Activated CD8-positive, alpha-beta T cell treated with anti-CD3 and anti-CD28 coated beads for 36 hours (primary cell): ENCODE data around the gene ERP27. TPM values are rescaled to one million over a fixed set of nuclear protein-coding genes. Genes with fewer than 3 reads are reported as not detected.

Source experiments
- ATAC-seq: fragments of 200-7000 bp; cut with Tn5 transposase; one replicate; pipeline ENCODE4 v1.10.0; 2021; ENCODE audit warnings: mild to moderate bottlenecking, moderate library complexity
- CTCF ChIA-PET: fragments of 350-600 bp; sonication (Branson Sonifier 250); formaldehyde crosslinking; loops from one replicate; lab custom pipeline; 2021; ENCODE audit warnings: antibody characterized with exemption; lab: Charles Lee
- POLR2A ChIA-PET: fragments of 350-600 bp; sonication (Branson Sonifier 250); formaldehyde crosslinking; loops from one replicate; lab custom pipeline; 2021; ENCODE audit warnings: antibody characterized with exemption; lab: Charles Lee
- DNase-seq: peaks from one replicate; pipeline ENCODE4 v3.0.0-alpha.2; 2020
- H3K27ac Mint-ChIP-seq: one replicate; pipeline ENCODE4 v1.8.0; 2021; ENCODE audit warnings: mild to moderate bottlenecking, mixed read lengths
- H3K27me3 Mint-ChIP-seq: one replicate; pipeline ENCODE4 v1.8.0; 2021; ENCODE audit warnings: mixed read lengths
- H3K36me3 Mint-ChIP-seq: one replicate; pipeline ENCODE4 v1.8.0; 2021; ENCODE audit warnings: low read depth, mixed read lengths
- H3K4me1 Mint-ChIP-seq: one replicate; pipeline ENCODE4 v1.8.0; 2021; ENCODE audit warnings: low read depth, mixed read lengths
- H3K4me3 Mint-ChIP-seq: one replicate; pipeline ENCODE4 v1.8.0; 2021; ENCODE audit warnings: mild to moderate bottlenecking, moderate library complexity, mixed read lengths
- H3K9me3 Mint-ChIP-seq: one replicate; pipeline ENCODE4 v1.8.0; 2021; ENCODE audit warnings: mixed read lengths
- intact Hi-C: fragments of 100-400 bp; cut with micrococcal nuclease; formaldehyde crosslinking; loops from one replicate; pipeline ENCODE4 v1.10.0; 2022
- total RNA-seq, 2 experiments: library from RNA; stranded (reverse); gene quantifications; one replicate each; pipeline ENCODE4 v1.2.3, GENCODE V29; 2021
- TF ChIP-seq, protein P1 (sequence below): fragments of 200-600 bp; IDR thresholded peaks from one replicate; pipeline ENCODE4 v1.8.0; 2022; ENCODE audit warnings: antibody characterized with exemption, mild to moderate bottlenecking

Gene ERP27
- total RNA-seq = 1 to 10 TPM; 2.3 to 3.4 TPM

DNA sequence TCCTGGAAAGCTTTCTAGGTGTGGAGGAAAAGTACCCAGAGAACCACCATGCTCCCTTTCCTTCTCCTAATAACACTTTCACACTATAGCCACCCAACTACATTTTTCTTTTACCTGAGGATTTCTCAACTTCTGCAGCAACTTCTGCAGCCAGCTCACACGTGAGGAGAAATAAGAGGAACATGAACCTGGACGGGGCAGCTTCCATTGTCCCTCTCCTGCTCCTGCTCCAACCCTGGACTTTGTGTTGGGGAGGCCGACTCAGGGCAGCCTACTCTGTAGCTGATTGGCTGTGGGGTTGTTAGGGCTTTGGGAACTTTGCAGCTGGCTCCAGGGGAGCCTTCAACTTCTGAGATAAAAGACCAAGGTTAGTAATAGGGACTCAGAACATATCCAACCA is at the start of gene ERP27:
ERP27 (minus strand) TSS at position 237 of the 400 bp plus-strand sequence; CDS start at position 208, 29 bp downstream.
- DNase-seq (no peak), ATAC-seq (no peak)
- peaks cover 50% of the 10 kb centered on the region for H3K4me1 Mint-ChIP-seq
- no peak within 1 kb of the TSS for H3K4me3 Mint-ChIP-seq
- CTCF ChIA-PET = interaction anchor here (0.8 to 2.7 kb wide), 13 partner anchors 10 to 283 kb away, joined by 3 to 14 read pairs (median 4); partner anchors contain the start of gene RERG
- POLR2A ChIA-PET = interaction anchor here (0.7 to 2.0 kb wide), 5 partner anchors 10 to 21 kb away, joined by 3 to 9 read pairs (median 5); no protein-coding TSS in a partner anchor
- intact Hi-C loops = no loop called here
- TF ChIP-seq, protein P1, sequence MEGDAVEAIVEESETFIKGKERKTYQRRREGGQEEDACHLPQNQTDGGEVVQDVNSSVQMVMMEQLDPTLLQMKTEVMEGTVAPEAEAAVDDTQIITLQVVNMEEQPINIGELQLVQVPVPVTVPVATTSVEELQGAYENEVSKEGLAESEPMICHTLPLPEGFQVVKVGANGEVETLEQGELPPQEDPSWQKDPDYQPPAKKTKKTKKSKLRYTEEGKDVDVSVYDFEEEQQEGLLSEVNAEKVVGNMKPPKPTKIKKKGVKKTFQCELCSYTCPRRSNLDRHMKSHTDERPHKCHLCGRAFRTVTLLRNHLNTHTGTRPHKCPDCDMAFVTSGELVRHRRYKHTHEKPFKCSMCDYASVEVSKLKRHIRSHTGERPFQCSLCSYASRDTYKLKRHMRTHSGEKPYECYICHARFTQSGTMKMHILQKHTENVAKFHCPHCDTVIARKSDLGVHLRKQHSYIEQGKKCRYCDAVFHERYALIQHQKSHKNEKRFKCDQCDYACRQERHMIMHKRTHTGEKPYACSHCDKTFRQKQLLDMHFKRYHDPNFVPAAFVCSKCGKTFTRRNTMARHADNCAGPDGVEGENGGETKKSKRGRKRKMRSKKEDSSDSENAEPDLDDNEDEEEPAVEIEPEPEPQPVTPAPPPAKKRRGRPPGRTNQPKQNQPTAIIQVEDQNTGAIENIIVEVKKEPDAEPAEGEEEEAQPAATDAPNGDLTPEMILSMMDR = no peak
- peak within 1 kb of the TSS; percentile 66 for H3K27ac Mint-ChIP-seq
- H3K9me3 Mint-ChIP-seq = peaks cover 5% of the 10 kb centered on the region
- H3K27me3 Mint-ChIP-seq = no peaks in the 10 kb centered on the region
- H3K36me3 Mint-ChIP-seq = peaks cover 72% of the 10 kb centered on the region

DNA sequence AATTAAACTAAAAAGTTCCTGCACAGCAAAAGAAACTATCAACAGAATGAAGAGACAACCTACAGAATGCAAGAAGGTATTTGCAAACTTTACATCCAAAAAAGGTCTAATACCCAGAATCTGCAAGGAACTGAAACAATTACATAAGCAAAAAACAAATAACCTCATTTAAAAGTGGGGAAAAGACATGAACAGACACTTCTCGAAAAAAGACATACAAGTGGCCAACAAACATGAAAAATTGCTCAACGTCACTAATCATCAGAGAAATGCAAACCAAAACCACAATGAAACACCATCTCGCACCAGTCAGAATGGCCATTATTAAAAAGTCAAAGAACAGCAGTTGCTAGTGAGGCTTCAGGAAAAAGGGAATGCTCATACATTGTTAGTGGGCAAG is 49.7 kb upstream of the ERP27 start:
- no peak overlapping the region for H3K4me3 Mint-ChIP-seq
- H3K36me3 Mint-ChIP-seq = no peaks in the 10 kb centered on the region
- CTCF ChIA-PET = no interaction called here
- DNase-seq (no peak), ATAC-seq (no peak)
- H3K27me3 Mint-ChIP-seq = no peaks in the 10 kb centered on the region
- intact Hi-C loops = no loop called here
- peaks cover 10% of the 10 kb centered on the region for H3K9me3 Mint-ChIP-seq
- POLR2A ChIA-PET = no interaction called here
- H3K27ac Mint-ChIP-seq = no peak overlapping the region
- H3K4me1 Mint-ChIP-seq = peaks cover 16% of the 10 kb centered on the region
- TF ChIP-seq, protein P1 = no peak

DNA sequence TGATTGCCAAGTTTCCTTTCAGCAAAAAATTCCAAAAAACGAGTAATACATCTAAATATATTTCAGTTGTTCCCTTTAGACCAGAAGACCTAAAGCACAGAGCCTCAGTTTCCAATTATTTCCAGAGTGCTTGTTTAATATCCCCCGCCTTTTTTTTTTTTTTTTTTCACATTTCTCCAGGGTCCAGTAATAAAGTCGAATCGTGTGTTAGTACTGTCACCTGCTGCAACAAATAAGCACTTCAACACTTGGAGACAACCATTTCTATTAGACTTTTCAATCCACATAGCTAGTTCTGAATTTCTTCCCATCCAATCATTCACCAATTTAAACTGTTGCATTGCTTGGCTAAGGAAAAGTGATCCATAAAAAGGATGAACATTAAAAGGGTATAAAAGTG is 48.1 kb upstream of the ERP27 start:
- peaks cover 9% of the 10 kb centered on the region for H3K9me3 Mint-ChIP-seq
- H3K4me1 Mint-ChIP-seq = peaks cover 22% of the 10 kb centered on the region
- TF ChIP-seq, protein P1 = no peak
- H3K27me3 Mint-ChIP-seq = no peaks in the 10 kb centered on the region
- POLR2A ChIA-PET = no interaction called here
- intact Hi-C loops = no loop called here
- H3K36me3 Mint-ChIP-seq = no peaks in the 10 kb centered on the region
- H3K4me3 Mint-ChIP-seq = no peak overlapping the region
- H3K27ac Mint-ChIP-seq = no peak overlapping the region
- DNase-seq = no peak
- CTCF ChIA-PET = interaction anchor here (0.6 to 4.6 kb wide), 7 partner anchors 9 to 213 kb away, joined by 3 to 19 read pairs (median 3); partner anchors contain the start of gene ERP27
- no peak for ATAC-seq

DNA sequence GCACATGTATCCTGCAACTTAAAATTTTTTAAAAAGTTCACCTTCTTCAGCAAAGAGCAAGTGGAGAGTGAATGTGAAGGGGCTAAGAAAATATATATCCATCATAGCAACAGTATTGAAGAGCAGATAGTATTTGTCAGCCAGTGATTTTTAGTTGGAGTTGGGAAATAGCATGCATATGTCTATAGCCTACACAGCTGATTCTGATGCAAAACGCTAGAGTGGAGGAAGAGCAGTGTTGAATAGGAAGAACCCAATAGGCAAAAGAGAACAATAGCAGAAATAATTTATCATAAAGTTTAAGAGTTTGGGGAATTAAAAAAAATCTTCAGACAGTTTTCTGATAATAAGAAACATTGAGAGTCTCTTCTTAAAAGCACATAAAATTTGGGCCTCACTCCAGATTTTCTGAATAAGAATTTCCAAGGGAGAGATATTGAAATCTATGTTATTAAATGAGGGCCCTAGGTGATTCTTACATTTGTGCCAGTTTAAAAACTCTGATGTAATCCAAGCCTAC is 46.5 kb upstream of the ERP27 start:
- no peaks in the 10 kb centered on the region for H3K36me3 Mint-ChIP-seq
- no peak overlapping the region for H3K27ac Mint-ChIP-seq
- no peaks in the 10 kb centered on the region for H3K27me3 Mint-ChIP-seq
- peaks cover 34% of the 10 kb centered on the region for H3K4me1 Mint-ChIP-seq
- no peak for ATAC-seq
- POLR2A ChIA-PET = interaction anchor here (0.7 kb wide), 1 partner anchor 11 kb away, joined by 3 read pairs; no protein-coding TSS in a partner anchor
- intact Hi-C loops = no loop called here
- H3K9me3 Mint-ChIP-seq = no peaks in the 10 kb centered on the region
- DNase-seq = no peak
- CTCF ChIA-PET = interaction anchor here (1.2 to 4.6 kb wide), 2 partner anchors 10 to 237 kb away, joined by 3 to 19 read pairs; no protein-coding TSS in a partner anchor
- H3K4me3 Mint-ChIP-seq = no peak overlapping the region
- TF ChIP-seq, protein P1 = no peak

DNA sequence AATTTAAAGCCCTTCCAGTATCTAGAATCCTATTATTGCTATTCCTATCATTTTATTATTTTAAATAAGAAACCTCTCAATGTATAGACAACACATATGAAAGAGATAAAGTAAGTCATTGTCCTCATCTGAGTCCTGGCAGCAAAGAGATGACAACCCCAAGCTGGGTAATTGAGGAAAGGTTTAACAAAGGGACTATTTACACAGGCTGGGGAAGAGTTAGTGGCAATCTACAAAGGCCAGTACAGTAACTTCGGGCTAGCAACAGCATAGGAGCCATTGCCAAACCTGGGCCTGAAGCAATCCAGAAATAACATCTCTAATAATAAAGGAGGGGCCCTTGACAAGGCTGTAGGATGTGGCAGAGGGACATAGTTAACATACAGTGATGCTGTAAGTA is 45.7 kb upstream of the ERP27 start:
- no peaks in the 10 kb centered on the region for H3K27me3 Mint-ChIP-seq
- H3K4me1 Mint-ChIP-seq = peaks cover 42% of the 10 kb centered on the region
- ChIA-PET CTCF (interaction anchor here (1.0 to 4.6 kb wide), 5 partner anchors 9 to 137 kb away, joined by 3 to 19 read pairs (median 4); no protein-coding TSS in a partner anchor), POLR2A (interaction anchor here (1.6 kb wide), 1 partner anchor 19 kb away, joined by 7 read pairs; no protein-coding TSS in a partner anchor)
- DNase-seq = no peak
- H3K27ac Mint-ChIP-seq = no peak overlapping the region
- H3K9me3 Mint-ChIP-seq = no peaks in the 10 kb centered on the region
- H3K4me3 Mint-ChIP-seq = no peak overlapping the region
- no peaks in the 10 kb centered on the region for H3K36me3 Mint-ChIP-seq
- intact Hi-C loops = no loop called here
- ATAC-seq = no peak
- TF ChIP-seq, protein P1 = no peak
